ENCODE data around the gene ERBB4. TPM values are rescaled to one million over a fixed set of nuclear protein-coding genes. Genes with fewer than 3 reads are reported as not detected.
A peak's percentile ranks its signal among the peaks of the same experiment; 100 is the strongest.

ERBB4 gene
- total RNA-seq, 1 donor from 2014 or later = 0.12 TPM

- no peak for ATAC-seq
Measured at GRCh38 chr2:211390536-211391188, 1147.9 kb downstream of the ERBB4 start.

- ATAC-seq = no peak
Measured at GRCh38 chr2:211387734-211388133, 1150.9 kb downstream of the ERBB4 start.

- no peak for ATAC-seq
Measured at GRCh38 chr2:211380041-211380440, 1158.6 kb downstream of the ERBB4 start.

GRCh38 chr2:211376410-211376809 lies 1162.2 kb downstream of the ERBB4 start:
- no peak for ATAC-seq

GRCh38 chr2:211373203-211373602 lies 1165.4 kb downstream of the ERBB4 start:
- ATAC-seq = no peak

- ATAC-seq = no peak
Measured at GRCh38 chr2:211371465-211371864, 1167.1 kb downstream of the ERBB4 start.

GRCh38 chr2:211368467-211368866 lies 1170.1 kb downstream of the ERBB4 start:
- no peak for ATAC-seq

- ATAC-seq = peak; percentile 47
Measured at GRCh38 chr2:211367711-211368110, 1170.9 kb downstream of the ERBB4 start.

- peak; percentile 8 for ATAC-seq
Measured at GRCh38 chr2:211367293-211367692, 1171.3 kb downstream of the ERBB4 start.

GRCh38 chr2:211364911-211365310 lies 1173.7 kb downstream of the ERBB4 start:
- ATAC-seq = no peak

GRCh38 chr2:211361383-211361782 lies 1177.2 kb downstream of the ERBB4 start:
- ATAC-seq = no peak

- ATAC-seq = no peak
Measured at GRCh38 chr2:211359347-211359746, 1179.3 kb downstream of the ERBB4 start.

- no peak for ATAC-seq
Measured at GRCh38 chr2:211358504-211358903, 1180.1 kb downstream of the ERBB4 start.

- ATAC-seq = no peak
Measured at GRCh38 chr2:211354481-211354880, 1184.1 kb downstream of the ERBB4 start.

GRCh38 chr2:211351987-211352386 lies 1186.6 kb downstream of the ERBB4 start:
- no peak for ATAC-seq

GRCh38 chr2:211349031-211349430 lies 1189.6 kb downstream of the ERBB4 start:
- ATAC-seq = no peak

GRCh38 chr2:211347328-211347727 lies 1191.3 kb downstream of the ERBB4 start:
- no peak for ATAC-seq

GRCh38 chr2:211344289-211344688 lies 1194.3 kb downstream of the ERBB4 start:
- no peak for ATAC-seq

- no peak for ATAC-seq
Measured at GRCh38 chr2:211333377-211333776, 1205.2 kb downstream of the ERBB4 start.

GRCh38 chr2:211331736-211332135 lies 1206.9 kb downstream of the ERBB4 start:
- ATAC-seq = no peak

GRCh38 chr2:211329882-211330281 lies 1208.7 kb downstream of the ERBB4 start:
- ATAC-seq = no peak

GRCh38 chr2:211329421-211329820 lies 1209.2 kb downstream of the ERBB4 start:
- ATAC-seq = no peak

- ATAC-seq = no peak
Measured at GRCh38 chr2:211328126-211328525, 1210.5 kb downstream of the ERBB4 start.
